ENCODE results near the gene C16orf89.
"Not testable (repeated sequence)": the region's sequence is repeated elsewhere in the genome, so short reads cannot be mapped to it uniquely, and the experiment has no call there.

DNA sequence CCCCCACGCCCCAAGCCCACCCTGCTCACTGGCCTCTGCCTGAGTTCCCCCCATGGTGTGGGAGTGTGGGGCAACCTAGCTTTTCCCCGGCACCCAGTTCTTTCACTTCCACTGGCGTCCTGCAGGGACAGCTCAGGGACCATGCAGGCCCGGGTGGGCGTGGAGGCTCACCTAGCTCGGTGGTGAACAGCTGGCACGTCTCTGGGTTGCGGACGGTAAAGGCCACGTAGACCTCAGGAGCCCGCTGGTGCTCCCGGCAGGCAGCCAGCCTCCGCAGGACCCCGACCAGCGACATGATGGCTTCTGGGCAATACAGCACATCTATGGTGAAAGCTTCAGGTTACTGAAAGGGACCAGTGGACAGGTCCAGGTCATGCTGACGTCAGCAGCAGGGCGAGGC is 23.2 kb upstream of the C16orf89 start:
- TF ChIP-seq NRF1 (IDR thresholded peaks at IDR 0.05; ENCODE audit: low read depth, low read length); TAF1 (IDR thresholded peaks at IDR 0.05; ENCODE audit: borderline replicate concordance, low read depth, low read length); CHD2 (IDR thresholded peaks at IDR 0.05; ENCODE audit: low read length, partially characterized antibody); EZH2phosphoT487 (IDR thresholded peaks at IDR 0.05; ENCODE audit: borderline replicate concordance, low read depth); ELF1 (IDR thresholded peaks at IDR 0.05); EP300 (IDR thresholded peaks at IDR 0.05; ENCODE audit: borderline replicate concordance in 1 of 2, low read depth in 1 of 2, low read length in 1 of 2); RAD21 (IDR thresholded peaks at IDR 0.05; ENCODE audit: low read length); FOSL2 (IDR thresholded peaks at IDR 0.05; ENCODE audit: borderline replicate concordance, low read depth); GABPA (IDR thresholded peaks at IDR 0.05; ENCODE audit: low read depth); POLR2AphosphoS5 (IDR thresholded peaks at IDR 0.05; ENCODE audit: low read depth, low read length): not testable (repeated sequence)
- TF ChIP-seq, protein P1, sequence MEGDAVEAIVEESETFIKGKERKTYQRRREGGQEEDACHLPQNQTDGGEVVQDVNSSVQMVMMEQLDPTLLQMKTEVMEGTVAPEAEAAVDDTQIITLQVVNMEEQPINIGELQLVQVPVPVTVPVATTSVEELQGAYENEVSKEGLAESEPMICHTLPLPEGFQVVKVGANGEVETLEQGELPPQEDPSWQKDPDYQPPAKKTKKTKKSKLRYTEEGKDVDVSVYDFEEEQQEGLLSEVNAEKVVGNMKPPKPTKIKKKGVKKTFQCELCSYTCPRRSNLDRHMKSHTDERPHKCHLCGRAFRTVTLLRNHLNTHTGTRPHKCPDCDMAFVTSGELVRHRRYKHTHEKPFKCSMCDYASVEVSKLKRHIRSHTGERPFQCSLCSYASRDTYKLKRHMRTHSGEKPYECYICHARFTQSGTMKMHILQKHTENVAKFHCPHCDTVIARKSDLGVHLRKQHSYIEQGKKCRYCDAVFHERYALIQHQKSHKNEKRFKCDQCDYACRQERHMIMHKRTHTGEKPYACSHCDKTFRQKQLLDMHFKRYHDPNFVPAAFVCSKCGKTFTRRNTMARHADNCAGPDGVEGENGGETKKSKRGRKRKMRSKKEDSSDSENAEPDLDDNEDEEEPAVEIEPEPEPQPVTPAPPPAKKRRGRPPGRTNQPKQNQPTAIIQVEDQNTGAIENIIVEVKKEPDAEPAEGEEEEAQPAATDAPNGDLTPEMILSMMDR (IDR thresholded peaks at IDR 0.05), result not testable (repeated sequence)
- TF ChIP-seq, protein P2, sequence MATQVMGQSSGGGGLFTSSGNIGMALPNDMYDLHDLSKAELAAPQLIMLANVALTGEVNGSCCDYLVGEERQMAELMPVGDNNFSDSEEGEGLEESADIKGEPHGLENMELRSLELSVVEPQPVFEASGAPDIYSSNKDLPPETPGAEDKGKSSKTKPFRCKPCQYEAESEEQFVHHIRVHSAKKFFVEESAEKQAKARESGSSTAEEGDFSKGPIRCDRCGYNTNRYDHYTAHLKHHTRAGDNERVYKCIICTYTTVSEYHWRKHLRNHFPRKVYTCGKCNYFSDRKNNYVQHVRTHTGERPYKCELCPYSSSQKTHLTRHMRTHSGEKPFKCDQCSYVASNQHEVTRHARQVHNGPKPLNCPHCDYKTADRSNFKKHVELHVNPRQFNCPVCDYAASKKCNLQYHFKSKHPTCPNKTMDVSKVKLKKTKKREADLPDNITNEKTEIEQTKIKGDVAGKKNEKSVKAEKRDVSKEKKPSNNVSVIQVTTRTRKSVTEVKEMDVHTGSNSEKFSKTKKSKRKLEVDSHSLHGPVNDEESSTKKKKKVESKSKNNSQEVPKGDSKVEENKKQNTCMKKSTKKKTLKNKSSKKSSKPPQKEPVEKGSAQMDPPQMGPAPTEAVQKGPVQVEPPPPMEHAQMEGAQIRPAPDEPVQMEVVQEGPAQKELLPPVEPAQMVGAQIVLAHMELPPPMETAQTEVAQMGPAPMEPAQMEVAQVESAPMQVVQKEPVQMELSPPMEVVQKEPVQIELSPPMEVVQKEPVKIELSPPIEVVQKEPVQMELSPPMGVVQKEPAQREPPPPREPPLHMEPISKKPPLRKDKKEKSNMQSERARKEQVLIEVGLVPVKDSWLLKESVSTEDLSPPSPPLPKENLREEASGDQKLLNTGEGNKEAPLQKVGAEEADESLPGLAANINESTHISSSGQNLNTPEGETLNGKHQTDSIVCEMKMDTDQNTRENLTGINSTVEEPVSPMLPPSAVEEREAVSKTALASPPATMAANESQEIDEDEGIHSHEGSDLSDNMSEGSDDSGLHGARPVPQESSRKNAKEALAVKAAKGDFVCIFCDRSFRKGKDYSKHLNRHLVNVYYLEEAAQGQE (IDR thresholded peaks at IDR 0.05; ENCODE audit: low read depth, low read length), result not testable (repeated sequence)
- TF ChIP-seq, protein P3, sequence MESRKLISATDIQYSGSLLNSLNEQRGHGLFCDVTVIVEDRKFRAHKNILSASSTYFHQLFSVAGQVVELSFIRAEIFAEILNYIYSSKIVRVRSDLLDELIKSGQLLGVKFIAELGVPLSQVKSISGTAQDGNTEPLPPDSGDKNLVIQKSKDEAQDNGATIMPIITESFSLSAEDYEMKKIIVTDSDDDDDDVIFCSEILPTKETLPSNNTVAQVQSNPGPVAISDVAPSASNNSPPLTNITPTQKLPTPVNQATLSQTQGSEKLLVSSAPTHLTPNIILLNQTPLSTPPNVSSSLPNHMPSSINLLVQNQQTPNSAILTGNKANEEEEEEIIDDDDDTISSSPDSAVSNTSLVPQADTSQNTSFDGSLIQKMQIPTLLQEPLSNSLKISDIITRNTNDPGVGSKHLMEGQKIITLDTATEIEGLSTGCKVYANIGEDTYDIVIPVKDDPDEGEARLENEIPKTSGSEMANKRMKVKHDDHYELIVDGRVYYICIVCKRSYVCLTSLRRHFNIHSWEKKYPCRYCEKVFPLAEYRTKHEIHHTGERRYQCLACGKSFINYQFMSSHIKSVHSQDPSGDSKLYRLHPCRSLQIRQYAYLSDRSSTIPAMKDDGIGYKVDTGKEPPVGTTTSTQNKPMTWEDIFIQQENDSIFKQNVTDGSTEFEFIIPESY (IDR thresholded peaks at IDR 0.05; ENCODE audit: borderline replicate concordance, low read depth), result not testable (repeated sequence)

All from SK-N-SH (cell line).